K562 (cell line): ENCODE data around the gene POLR3GL. TPM values are rescaled to one million over a fixed set of nuclear protein-coding genes. Genes with fewer than 3 reads are reported as not detected.

Experiments used
- ARID1B ChIP-seq: fragments of 450-650 bp; IDR thresholded peaks from 2 replicates; pipeline ENCODE4 v1.6.1; 2016; ENCODE audit warnings: antibody characterized with exemption, mild to moderate bottlenecking, inconsistent platforms
- CCAR2 ChIP-seq: fragments of 200-400 bp; formaldehyde crosslinking; IDR thresholded peaks from 2 replicates; pipeline ENCODE4 v1.6.1; 2017; ENCODE audit warnings: mild to moderate bottlenecking, low read depth, low read length
- DEAF1 ChIP-seq: fragments of 450-650 bp; formaldehyde crosslinking; IDR thresholded peaks from 2 replicates; pipeline ENCODE4 v1.4.0; 2020; ENCODE audit warnings: mild to moderate bottlenecking, moderate library complexity
- ETV1 ChIP-seq: fragments of 450-650 bp; conservative IDR thresholded peaks from 2 replicates; pipeline ENCODE4 v1.6.1; 2016; ENCODE audit warnings: missing genetic modification characterization, control low read depth, low read depth, missing compliant biosample characterization
- FIP1L1 ChIP-seq: fragments of 200-400 bp; formaldehyde crosslinking; IDR thresholded peaks from 2 replicates; pipeline ENCODE4 v1.6.1; 2018; ENCODE audit warnings: mild to moderate bottlenecking, low read depth, low read length; ENCODE audit not compliant: poor library complexity, severe bottlenecking
- NFRKB ChIP-seq: fragments of 450-650 bp; IDR thresholded peaks from 2 replicates; pipeline ENCODE4 v1.6.1; 2016; ENCODE audit warnings: low read depth
- PML ChIP-seq: IDR thresholded peaks from 2 replicates; pipeline ENCODE4 v1.6.1; 2012; ENCODE audit warnings: low read length, inconsistent platforms
- PRPF4 ChIP-seq: fragments of 200-400 bp; formaldehyde crosslinking; IDR thresholded peaks from one replicate; pipeline ENCODE4 v1.6.1; 2017; ENCODE audit warnings: low read length, low read depth, mild to moderate bottlenecking; ENCODE audit not compliant: insufficient read depth, poor library complexity, severe bottlenecking
- PTBP1 ChIP-seq: fragments of 200-400 bp; formaldehyde crosslinking; IDR thresholded peaks from 2 replicates; pipeline ENCODE4 v1.6.1; 2017; ENCODE audit warnings: low read depth, low read length
- PTRF ChIP-seq: fragments of 450-650 bp; IDR thresholded peaks from 2 replicates; pipeline ENCODE4 v1.6.1; 2016; ENCODE audit warnings: mild to moderate bottlenecking, missing genetic modification characterization, missing compliant biosample characterization
- RBM17 ChIP-seq: fragments of 200-400 bp; formaldehyde crosslinking; IDR thresholded peaks from 2 replicates; pipeline ENCODE4 v1.6.1; 2017; ENCODE audit warnings: low read depth, mild to moderate bottlenecking, low read length, borderline replicate concordance
- SOX6 ChIP-seq: fragments of 450-650 bp; IDR thresholded peaks from 2 replicates; pipeline ENCODE4 v1.6.1; 2014; ENCODE audit warnings: mild to moderate bottlenecking
- TAF1 ChIP-seq: IDR thresholded peaks from 2 replicates; pipeline ENCODE4 v1.6.1; 2011; ENCODE audit warnings: mild to moderate bottlenecking, low read length, moderate library complexity; ENCODE audit not compliant: insufficient read depth, control insufficient read depth, severe bottlenecking; ENCODE audit errors: extremely low read depth
- ZBTB43 ChIP-seq: sonication (generic); formaldehyde crosslinking; IDR thresholded peaks from 2 replicates; pipeline ENCODE4 v1.8.0; 2023; ENCODE audit warnings: mild to moderate bottlenecking, missing genetic modification reagents
- ZC3H8 ChIP-seq: fragments of 450-650 bp; IDR thresholded peaks from 2 replicates; pipeline ENCODE4 v1.6.1; 2017
- ZNF316 ChIP-seq: fragments of 450-650 bp; IDR thresholded peaks from 2 replicates; pipeline ENCODE4 v1.6.1; 2016
- polyA plus RNA-seq, 8 experiments: library from polyadenylated mRNA; depleted of rRNA in 4 of 8; stranded (reverse) in 5 of 8; unstranded in 3 of 8; fragments of >200 nt; fragmentation: Nextera tagmentation in 2 of 8; fragmentation: Illumina TruSeq in 1 of 8; extraction: Ambion mirVana in 2 of 8; extraction: Trizol in 1 of 8; gene quantifications; 2 replicates each; pipeline versions ENCODE4 v1.2.1 to v1.2.3, GENCODE V29; 2011 to 2014; ENCODE audit warnings: inconsistent platforms in 1 of 8, missing spikeins in 1 of 8
- total RNA-seq, 7 experiments: library from RNA; depleted of rRNA in 6 of 7; stranded (reverse); fragments of >200 nt in 6 of 7; fragmentation: Illumina TruSeq in 2 of 7; extraction: Trizol in 2 of 7; gene quantifications; 2 replicates each; pipeline versions ENCODE4 v1.2.1 to v1.2.3, GENCODE V29; 2011 to 2021; ENCODE audit warnings: low replicate concordance in 1 of 7

POLR3GL gene
- total and polyA plus RNA-seq, 9 of the 15 experiments (the other 6 are each of a cell fraction or from before 2014, with no cell fraction given) = 14.6 to 48.4 (median 38.2) TPM

GRCh38 chr1:145927063-145927886 is 37.2 kb upstream of the POLR3GL start, which contains the start of gene RBM8A (continued):
- no peak for TF ChIP-seq SOX6
- TF ChIP-seq ARID1B = peak; percentile 67
- TF ChIP-seq ZNF316 = 0 out of 2 replicates have a peak, but pooled peaks have one; percentile 22
- peak; percentile 52; the same call in 1 of the 2 replicates for TF ChIP-seq ETV1
- peak; percentile 28; the same call in 1 of the 2 replicates for TF ChIP-seq DEAF1 (CRISPR knock-in tag)
- TF ChIP-seq RBM17 = no peak
- TF ChIP-seq TAF1 = peak; percentile 85
- no peak for TF ChIP-seq PTRF (tag)
- no peak for TF ChIP-seq FIP1L1
- TF ChIP-seq NFRKB = peak; percentile 99
- TF ChIP-seq PML = peak; percentile 81
- TF ChIP-seq ZBTB43 (CRISPR knock-in tag) = no peak
- TF ChIP-seq CCAR2 = no peak
- 0 out of 2 replicates have a peak, but pooled peaks have one; percentile 12 for TF ChIP-seq PTBP1
- TF ChIP-seq PRPF4 = no peak
- 0 out of 2 replicates have a peak, but pooled peaks have one; percentile 30 for TF ChIP-seq ZC3H8
